Choroid plexus epithelial cell (primary cell): Measurements from ENCODE around the gene SBF1.

ENCODE experiments used
- DNase-seq: peaks from one replicate; pipeline ENCODE4 v3.0.0-alpha.2; 2010; ENCODE audit warnings: low read depth
- H3K4me3 ChIP-seq: 2 replicates; pipeline ENCODE4 v1.5.1; 2011; ENCODE audit warnings: low read depth, mild to moderate bottlenecking, control low read depth, low read length, moderate library complexity
- CTCF ChIP-seq: conservative IDR thresholded peaks from 2 replicates; pipeline ENCODE4 v1.5.1; 2011; ENCODE audit warnings: low read depth, mild to moderate bottlenecking, control low read depth, inconsistent platforms, low read length, moderate library complexity

The SBF1 gene

GRCh38 chr22:50487290-50488005 is 12.6 kb upstream of the SBF1 start:
- no peak overlapping the region for H3K4me3 ChIP-seq
- DNase-seq = no peak
- no peak for TF ChIP-seq CTCF

- TF ChIP-seq CTCF = no peak
- DNase-seq = peak; percentile 15
- H3K4me3 ChIP-seq = no peak within 1 kb of the TSS
These were observed 11.9 kb upstream of the SBF1 start, which contains the start of gene MIOX for GRCh38 chr22:50486561-50487289. Gene MIOX, plus strand, starts transcription at chr22:50486859. Its CDS starts 39 bp downstream, at chr22:50486898.

GRCh38 chr22:50485221-50486131 is 10.6 kb upstream of the SBF1 start:
- no peak for DNase-seq
- no peak for TF ChIP-seq CTCF
- no peak overlapping the region for H3K4me3 ChIP-seq

- TF ChIP-seq CTCF = no peak
- no peak for DNase-seq
These were observed 9.4 kb upstream of the SBF1 start for GRCh38 chr22:50483977-50484853.

GRCh38 chr22:50483556-50483955 is 8.7 kb upstream of the SBF1 start:
- TF ChIP-seq CTCF = no peak
- DNase-seq = no peak
- H3K4me3 ChIP-seq = no peak overlapping the region

More at GRCh38 chr22:50483977-50484853, 9.4 kb upstream of the SBF1 start:
- no peak overlapping the region for H3K4me3 ChIP-seq

- DNase-seq = no peak
- H3K4me3 ChIP-seq = no peak overlapping the region
- TF ChIP-seq CTCF = no peak
These were observed 8.3 kb upstream of the SBF1 start for GRCh38 chr22:50483106-50483505.
